Measurements from ENCODE around the gene SZRD1. TPM values are rescaled to one million over a fixed set of nuclear protein-coding genes. Genes with fewer than 3 reads are reported as not detected.

The SZRD1 gene
- total and polyA plus RNA-seq, 2 of the 8 experiments (the other 6 are each of a cell fraction or from before 2014, with no cell fraction given), result 97.8 to 108 TPM

- H3K4me2 ChIP-seq (ENCODE audit: insufficient read depth in 1 of 2, low read depth in 2 of 2, low read length in 2 of 2), result peak within 1 kb of the TSS; percentile 74 to 76
- no peaks in the 10 kb centered on the region; the same call in 1 of the 2 replicates for H3K79me1 ChIP-seq (ENCODE audit: low read depth, low read length)
- H3K79me2 ChIP-seq (ENCODE audit: control insufficient read depth in 1 of 2, insufficient read depth in 2 of 2, low read length in 2 of 2), result no peaks in the 10 kb centered on the region
- WGBS, 2 experiments (ENCODE audit: extremely low coverage in 1 of 2, insufficient coverage in 1 of 2, insufficient read length in 1 of 2, insufficient replicate concordance in 2 of 2, low coverage in 1 of 2, low lambda C conversion rate in 2 of 2, missing lambda C conversion rate in 1 of 2), result 1% methylated on average over 66 of the region's 68 CpGs; no CpG with 5 or more reads in 1 of the 2 experiments
- peaks cover 0 to 12% (median 2%) of the 10 kb centered on the region in 4 experiments; a peak in 4 of 8 replicates for H3K36me3 ChIP-seq (ENCODE audit: control insufficient read depth in 2 of 4, insufficient read depth in 4 of 4, low read length in 3 of 4)
- H3K23ac ChIP-seq (ENCODE audit: insufficient read length), result no peak within 1 kb of the TSS
- H3K14ac ChIP-seq (ENCODE audit: insufficient read length), result no peak within 1 kb of the TSS
- peaks cover 0 to 4% (median 3%) of the 10 kb centered on the region in 4 experiments; a peak in 1 of 7 replicates for H3K27me3 ChIP-seq (replicated peaks in 1 of 4; ENCODE audit: control insufficient read depth in 3 of 4, extremely low read depth in 1 of 4, insufficient read depth in 3 of 4, low read length in 3 of 4)
- no peak for FAIRE-seq
- H4K5ac ChIP-seq (ENCODE audit: insufficient read length, low read depth, low read length), result peak within 1 kb of the TSS; percentile 61
- H2AK5ac ChIP-seq (ENCODE audit: low read depth, low read length), result no peak within 1 kb of the TSS
- peak within 1 kb of the TSS; percentile 66 to 96 (median 77) for H3K4me3 ChIP-seq (ENCODE audit: extremely low read depth in 1 of 4, insufficient read depth in 2 of 4, low read depth in 3 of 4, low read length in 4 of 4)
- peak within 1 kb of the TSS; percentile 75; the same call in 1 of the 2 replicates for H2BK5ac ChIP-seq (ENCODE audit: low read depth, low read length)
- peaks cover 4% of the 10 kb centered on the region; the same call in 1 of the 2 replicates for H3K23me2 ChIP-seq (ENCODE audit: low read depth, low read length)
- peak within 1 kb of the TSS; percentile 83 for H4K91ac ChIP-seq (replicated peaks; ENCODE audit: insufficient read length, low read length)
- peak within 1 kb of the TSS; percentile 47; the same call in 1 of the 2 replicates for H3K27ac ChIP-seq (ENCODE audit: low read depth, low read length)
- peak within 1 kb of the TSS; percentile 47 to 82 (median 63) for H3K9ac ChIP-seq (replicated peaks in 1 of 4; ENCODE audit: extremely low read depth in 1 of 4, low read depth in 3 of 4, low read length in 3 of 4)
- peak within 1 kb of the TSS; percentile 63 for H3K56ac ChIP-seq (replicated peaks; ENCODE audit: insufficient read length, low read depth, low read length)
- H2BK120ac ChIP-seq (replicated peaks; ENCODE audit: low read depth, low read length), result no peak within 1 kb of the TSS
- peak within 1 kb of the TSS; percentile 98 for H2AFZ ChIP-seq (ENCODE audit: low read length)
- peak within 1 kb of the TSS; percentile 82; the same call in 1 of the 2 replicates for H2BK12ac ChIP-seq (ENCODE audit: low read depth, low read length)
- H3K4ac ChIP-seq (replicated peaks; ENCODE audit: insufficient read length, low read depth, low read length), result peak within 1 kb of the TSS; percentile 70
- ChIA-PET CTCF (ENCODE audit: partially characterized antibody) (interaction anchor here (0.8 to 2.9 kb wide), 30 partner anchors 9 to 375 kb away, joined by 3 to 19 read pairs (median 4); no protein-coding TSS in a partner anchor), POLR2A (ENCODE audit: partially characterized antibody) (interaction anchor here (0.9 to 3.1 kb wide), 8 partner anchors 10 to 233 kb away, joined by 3 to 15 read pairs (median 4); no protein-coding TSS in a partner anchor)
- peak; percentile 90 to 100 for DNase-seq (ENCODE audit: low read depth in 1 of 2, low spot score in 2 of 2)
- no peak within 1 kb of the TSS for H2BK15ac ChIP-seq (ENCODE audit: low read length)
- H3K18ac ChIP-seq (ENCODE audit: extremely low read depth, low read length), result peak within 1 kb of the TSS; percentile 94; the same call in 1 of the 2 replicates
- no peaks in the 10 kb centered on the region for H3K9me3 ChIP-seq (ENCODE audit: insufficient read depth in 2 of 2, low read depth in 1 of 2, low read length in 1 of 2)
- H4K8ac ChIP-seq (ENCODE audit: extremely low read depth, insufficient read depth, low read length), result peak within 1 kb of the TSS; percentile 73; the same call in 1 of the 2 replicates
- peaks cover 0 to 2% (median 0%) of the 10 kb centered on the region in 4 experiments; a peak in 3 of 7 replicates for H3K4me1 ChIP-seq (replicated peaks in 1 of 4; ENCODE audit: control insufficient read depth in 3 of 4, insufficient read depth in 4 of 4, low read length in 3 of 4)
- peaks cover 11 to 20% of the 10 kb centered on the region in 2 experiments for H4K20me1 ChIP-seq (replicated peaks in 1 of 2; ENCODE audit: control insufficient read depth in 1 of 2, insufficient read depth in 2 of 2, low read length in 2 of 2)
- no peak within 1 kb of the TSS for H2BK20ac ChIP-seq (ENCODE audit: low read length)
- TF ChIP-seq YY1 (IDR thresholded peaks at IDR 0.05; ENCODE audit: low read depth, low read length) (peak; percentile 82), MAFK (IDR thresholded peaks at IDR 0.05; ENCODE audit: low read depth, low read length) (no peak), CBX5 (IDR thresholded peaks at IDR 0.05; ENCODE audit: low read depth, low read length) (no peak), CREB1 (IDR thresholded peaks at IDR 0.05) (peak; percentile 87)
Observed at GRCh38 chr1:16440470-16441281, 73.6 kb downstream of the SZRD1 start, which contains the start of gene NECAP2. NECAP2 (plus strand) TSS chr1:16440724; CDS start chr1:16440762, 38 bp downstream.

All from H1 (cell line).